HepG2 (cell line): ENCODE results near the gene RDH16. TPM values are rescaled to one million over a fixed set of nuclear protein-coding genes. Genes with fewer than 3 reads are reported as not detected.

Source experiments
- ATAC-seq: fragments of 200-7000 bp; cut with Tn5 transposase; 3 replicates; pipeline ENCODE4 v1.9.1; 2020; ENCODE audit warnings: mild to moderate bottlenecking, moderate library complexity
- BruUV-seq: library from RNA; stranded (reverse); fragments of 400-500 nt; replicated peaks from 2 replicates; lab custom pipeline; 2021; lab: Mats Ljungman, UMichigan
- CTCF ChIA-PET: fragments of 300-600 bp; formaldehyde crosslinking; extraction: SDS; loops from one replicate; lab custom pipeline; 2021; ENCODE audit warnings: low total read pairs, inconsistent platforms, low intra/inter-chr PET ratio; lab: Yijun Ruan, JAX
- POLR2A ChIA-PET: fragments of 350-600 bp; sonication (Branson Sonifier 250); formaldehyde crosslinking; loops from one replicate; lab custom pipeline; 2020; ENCODE audit warnings: antibody characterized with exemption, inconsistent platforms; lab: Yijun Ruan, JAX
- DNase-seq: peaks from one replicate; pipeline ENCODE4 v3.0.0-alpha.2; 2015; ENCODE audit warnings: low spot score
- FAIRE-seq: peaks from 3 replicates; lab custom pipeline; 2011; peaks lifted over from hg19 to GRCh38; lab: Jason Lieb, UNC
- H2AFZ ChIP-seq: one replicate; pipeline ENCODE4 v1.6.1; 2011; ENCODE audit warnings: low read length, inconsistent platforms
- H3K27ac ChIP-seq: fragments of 300-600 bp; 3 replicates; pipeline ENCODE4 v1.8.0; 2011; ENCODE audit warnings: mixed run types, mild to moderate bottlenecking, mixed read lengths, low read length, inconsistent platforms; ENCODE audit not compliant: insufficient read depth; ENCODE audit errors: extremely low read length
- H3K27me3 ChIP-seq, 2 experiments: fragments of 200-600 bp in 1 of 2; 2 replicates in 1 of 2; 3 replicates in 1 of 2; pipeline versions ENCODE4 v1.6.0 to v1.8.0; 2011; ENCODE audit warnings: low read length in 2 of 2, mild to moderate bottlenecking in 2 of 2, moderate library complexity in 2 of 2, inconsistent platforms in 1 of 2; ENCODE audit not compliant: insufficient read depth in 2 of 2, control insufficient read depth in 1 of 2
- H3K36me3 ChIP-seq, 2 experiments: fragments of 200-600 bp in 1 of 2; replicated peaks in 1 of 2; 2 replicates in 1 of 2; 3 replicates in 1 of 2; pipeline versions ENCODE4 v1.5.1 to v1.8.0; 2011; ENCODE audit warnings: low read length in 2 of 2, inconsistent platforms in 1 of 2; ENCODE audit not compliant: insufficient read depth in 2 of 2, control insufficient read depth in 1 of 2
- H3K4me1 ChIP-seq: 2 replicates; pipeline ENCODE4 v1.5.1; 2012; ENCODE audit warnings: low read length, inconsistent platforms; ENCODE audit not compliant: insufficient read depth
- H3K4me2 ChIP-seq: 2 replicates; pipeline ENCODE4 v1.6.0; 2011; ENCODE audit warnings: low read depth, low read length, inconsistent platforms
- H3K4me3 ChIP-seq, 3 experiments: fragments of 200-600 bp in 1 of 3; sonication (generic), shearing (Covaris generic) in 1 of 3; replicated peaks in 1 of 3; 2 replicates each; pipeline ENCODE4 v1.5.1; 2011 to 2016; ENCODE audit warnings: low read length in 3 of 3, inconsistent platforms in 2 of 3, low read depth in 2 of 3, mild to moderate bottlenecking in 2 of 3, control low read depth in 1 of 3, mixed read lengths in 1 of 3; ENCODE audit not compliant: insufficient read depth in 1 of 3
- H3K79me2 ChIP-seq: one replicate; pipeline ENCODE4 v1.6.1; 2011; ENCODE audit warnings: low read length, inconsistent platforms; ENCODE audit not compliant: insufficient read depth
- H3K9ac ChIP-seq: 2 replicates; pipeline ENCODE4 v1.6.0; 2011; ENCODE audit warnings: mild to moderate bottlenecking, low read depth, low read length, inconsistent platforms; ENCODE audit not compliant: insufficient read depth
- H3K9me3 ChIP-seq: 2 replicates; pipeline ENCODE4 v1.5.1; 2012; ENCODE audit warnings: mild to moderate bottlenecking, low read length
- H4K20me1 ChIP-seq: 2 replicates; pipeline ENCODE4 v1.6.0; 2011; ENCODE audit warnings: inconsistent platforms, mild to moderate bottlenecking, low read length, moderate library complexity; ENCODE audit not compliant: insufficient read depth
- AHDC1 ChIP-seq: sonication (generic); formaldehyde crosslinking; IDR thresholded peaks from 2 replicates; pipeline ENCODE4 v1.5.1; 2020; ENCODE audit warnings: mild to moderate bottlenecking, missing genetic modification reagents, borderline replicate concordance
- GATA4 ChIP-seq: sonication (generic); IDR thresholded peaks from 2 replicates; pipeline ENCODE4 v1.6.1; 2016; ENCODE audit warnings: antibody characterized with exemption, low read depth, borderline replicate concordance
- MTA1 ChIP-seq: sonication (generic); formaldehyde crosslinking; IDR thresholded peaks from 2 replicates; pipeline ENCODE4 v1.4.0; 2020; ENCODE audit warnings: missing genetic modification reagents, mild to moderate bottlenecking, borderline replicate concordance
- NCOA1 ChIP-seq: sonication (generic); formaldehyde crosslinking; IDR thresholded peaks from 2 replicates; pipeline ENCODE4 v1.9.0; 2021; ENCODE audit warnings: missing genetic modification reagents
- PPARG ChIP-seq: conservative IDR thresholded peaks from 2 replicates; pipeline ENCODE4 v1.6.1; 2016; ENCODE audit warnings: missing biosample characterization, missing genetic modification reagents
- SAP130 ChIP-seq: IDR thresholded peaks from 2 replicates; pipeline ENCODE4 v1.6.1; 2016; ENCODE audit warnings: low read depth
- SMARCE1 ChIP-seq: fragments of 450-650 bp; IDR thresholded peaks from 2 replicates; pipeline ENCODE4 v1.6.1; 2017; ENCODE audit warnings: borderline replicate concordance
- TRIM22 ChIP-seq: fragments of 450-650 bp; IDR thresholded peaks from 2 replicates; pipeline ENCODE4 v1.6.1; 2017
- WGBS: methylation state at CpG from one replicate; pipeline ENCODE4 v1.1.6; 2017; ENCODE audit warnings: low lambda C conversion rate; 5-methylcytosine and 5-hydroxymethylcytosine counted together
- in situ Hi-C: cut with HindIII; loops from 2 replicates; pipeline ENCODE4 v1.10.0; 2017; ENCODE audit warnings: low pct_unique_long_range_greater_than_20kb; ENCODE audit not compliant: extremely low pct_ligation_motif_present
- intact Hi-C: fragments of 100-400 bp; cut with micrococcal nuclease; formaldehyde crosslinking; loops from one replicate; pipeline ENCODE4 v1.10.0; 2022; ENCODE audit not compliant: unreplicated experiment
- polyA plus RNA-seq, 8 experiments: library from polyadenylated mRNA; depleted of rRNA in 3 of 8; stranded (reverse) in 7 of 8; unstranded in 1 of 8; fragments of >200 nt; fragmentation: Illumina TruSeq in 4 of 8; extraction: Trizol in 4 of 8; gene quantifications; 2 replicates each; pipeline versions ENCODE4 v1.2.1 to v1.2.3, GENCODE V29; 2011 to 2016; ENCODE audit warnings: low read depth in 4 of 8, missing spikeins in 1 of 8, mixed read lengths in 1 of 8; ENCODE audit not compliant: insufficient read depth in 1 of 8
- total RNA-seq, 5 experiments: library from RNA; depleted of rRNA; stranded (reverse); fragments of >200 nt; fragmentation: Illumina TruSeq; extraction: Trizol; gene quantifications; 2 replicates each; pipeline ENCODE4 v1.2.3, GENCODE V29; 2016; ENCODE audit warnings: low read depth in 1 of 5

The RDH16 gene
- total and polyA plus RNA-seq, 2 of the 13 experiments (the other 11 are each of a cell fraction or from before 2014, with no cell fraction given), result 0.05 to 0.13 TPM

GRCh38 chr12:56980268-56980667 lies 22.9 kb upstream of the RDH16 start:
- 59% methylated on average over 6 of the region's 6 CpGs for WGBS
- CTCF ChIA-PET, result no interaction called here
- ATAC-seq, result no peak
- Histone ChIP-seq H3K36me3 (no peaks in the 10 kb centered on the region), H3K4me2 (no peak overlapping the region), H3K79me2 (no peaks in the 10 kb centered on the region), H3K4me3 (no peak overlapping the region), H3K9me3 (no peaks in the 10 kb centered on the region), H3K27ac (no peak overlapping the region), H2AFZ (no peak overlapping the region), H3K9ac (no peak overlapping the region), H3K4me1 (no peaks in the 10 kb centered on the region), H3K27me3 (no peaks in the 10 kb centered on the region; a peak in 2 of 5 replicates), H4K20me1 (no peaks in the 10 kb centered on the region)
- POLR2A ChIA-PET, result no interaction called here
- intact Hi-C loops, result no loop called here
- FAIRE-seq, result no peak
- DNase-seq, result no peak
- no TSS peak for BruUV-seq
- no peak for TF ChIP-seq GATA4
- TF ChIP-seq PPARG (CRISPR knock-in tag), result no peak
- no peak for TF ChIP-seq AHDC1 (CRISPR knock-in tag)
- TF ChIP-seq SAP130 (CRISPR knock-in tag), result no peak
- TF ChIP-seq NCOA1 (CRISPR knock-in tag), result no peak
- no peak for TF ChIP-seq TRIM22
- no peak for TF ChIP-seq MTA1 (CRISPR knock-in tag)
- TF ChIP-seq SMARCE1, result no peak
- in situ Hi-C loops, result no loop called here
